ENCODE measurements around the gene NPAS3. TPM values are rescaled to one million over a fixed set of nuclear protein-coding genes. Genes with fewer than 3 reads are reported as not detected.

The NPAS3 gene
- polyA plus RNA-seq, 4 donors = 1.6 to 9.6 (median 8.4) TPM

GRCh38 chr14:33009673-33010072, 71.0 kb downstream of the NPAS3 start:
- DNase-seq (ENCODE audit: low read depth in 4 of 4, low spot score in 3 of 4) = no peak

GRCh38 chr14:33010495-33010894, 71.8 kb downstream of the NPAS3 start:
- no peak for DNase-seq (ENCODE audit: low read depth in 4 of 4, low spot score in 3 of 4)

DNA sequence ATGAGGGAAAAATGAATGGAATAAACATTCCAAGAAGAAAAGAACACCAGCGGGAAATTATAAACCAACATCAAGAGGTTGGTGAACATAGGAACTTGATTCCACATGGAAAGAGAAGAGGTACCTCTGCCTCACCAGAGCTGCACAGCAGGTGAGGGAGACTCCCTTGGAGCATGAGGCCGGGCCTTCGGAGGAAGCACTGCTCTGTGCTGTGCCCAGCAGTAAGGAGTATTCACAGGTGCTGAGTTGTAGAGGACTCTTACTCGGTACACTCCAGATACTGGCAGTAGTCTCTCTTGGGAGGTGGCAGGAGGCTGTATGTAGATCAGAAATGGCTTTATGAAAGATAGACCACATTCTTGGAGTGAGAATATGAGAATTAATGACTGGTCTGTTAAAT, 76.0 kb downstream of the NPAS3 start:
- no peak for DNase-seq (ENCODE audit: low read depth in 4 of 4, low spot score in 3 of 4)

DNA sequence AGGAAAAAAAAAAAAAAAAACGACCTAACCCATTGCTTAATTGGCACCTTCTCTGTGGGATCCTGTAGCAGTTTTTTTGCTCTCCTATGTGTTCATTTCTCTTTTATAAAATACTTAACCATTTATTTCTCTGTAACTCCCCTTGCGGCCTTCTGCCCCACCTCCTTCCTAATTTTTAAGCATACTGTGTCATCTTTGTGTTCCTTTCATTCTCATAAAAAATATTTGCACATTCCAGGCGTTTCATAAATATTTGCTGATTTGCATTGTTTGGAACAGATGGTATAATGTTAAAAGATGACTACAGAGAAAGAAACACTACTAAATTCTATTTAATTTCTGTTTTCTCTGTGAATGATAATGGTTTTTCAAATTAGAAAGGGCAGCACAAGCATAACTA, 77.9 kb downstream of the NPAS3 start:
- no peak for DNase-seq (ENCODE audit: low read depth in 4 of 4, low spot score in 3 of 4)

DNA sequence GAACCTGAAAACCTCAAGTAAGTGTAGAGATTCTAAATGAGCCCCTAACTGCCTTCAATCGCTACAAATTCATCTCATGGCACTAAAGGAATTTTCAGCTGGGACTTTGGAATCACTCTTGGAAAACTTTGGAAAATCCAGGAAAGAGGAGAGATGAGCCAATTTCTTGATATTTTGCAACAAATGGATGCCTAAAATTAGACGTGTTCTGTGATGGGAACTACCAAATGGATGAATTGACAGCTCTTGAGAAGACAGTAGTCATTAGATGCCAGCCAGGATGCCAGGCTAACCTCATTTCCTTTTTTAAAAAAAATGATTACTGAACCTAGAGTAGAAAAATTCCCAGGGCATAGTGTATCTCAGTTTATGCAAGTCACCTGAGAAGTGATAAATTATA, 78.3 kb downstream of the NPAS3 start:
- DNase-seq (ENCODE audit: low read depth in 4 of 4, low spot score in 3 of 4) = no peak

GRCh38 chr14:33019346-33019745, 80.7 kb downstream of the NPAS3 start:
- no peak for DNase-seq (ENCODE audit: low read depth in 4 of 4, low spot score in 3 of 4)

GRCh38 chr14:33026850-33027430, 88.3 kb downstream of the NPAS3 start:
- no peak for DNase-seq (ENCODE audit: low read depth in 4 of 4, low spot score in 3 of 4)

GRCh38 chr14:33029511-33029910, 90.8 kb downstream of the NPAS3 start:
- no peak for DNase-seq (ENCODE audit: low read depth in 4 of 4, low spot score in 3 of 4)

DNA sequence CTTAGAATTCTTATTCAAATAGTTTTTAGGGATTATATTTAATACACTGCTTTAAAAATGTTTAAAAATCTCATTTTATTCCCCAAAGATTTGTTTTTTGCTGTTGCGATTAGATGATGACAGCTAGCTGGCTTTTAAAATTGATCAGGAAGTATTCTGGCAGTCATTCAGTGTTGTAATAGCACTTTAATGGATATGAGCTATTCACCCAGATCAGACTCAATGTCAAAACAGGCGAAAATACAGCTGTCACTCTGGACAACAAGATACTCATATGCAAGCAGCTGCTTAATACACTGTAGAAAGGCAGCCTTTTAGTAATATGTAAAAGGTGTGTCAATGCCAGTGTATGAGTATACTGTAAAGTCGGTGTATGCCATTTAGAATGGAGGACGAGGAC, 91.7 kb downstream of the NPAS3 start:
- no peak for DNase-seq (ENCODE audit: low read depth in 4 of 4, low spot score in 3 of 4)

GRCh38 chr14:33035416-33036194, 96.9 kb downstream of the NPAS3 start:
- no peak for DNase-seq (ENCODE audit: low read depth in 4 of 4, low spot score in 3 of 4)

- no peak for DNase-seq (ENCODE audit: low read depth in 4 of 4, low spot score in 3 of 4)
Observed at GRCh38 chr14:33039311-33039710, 100.6 kb downstream of the NPAS3 start.

DNA sequence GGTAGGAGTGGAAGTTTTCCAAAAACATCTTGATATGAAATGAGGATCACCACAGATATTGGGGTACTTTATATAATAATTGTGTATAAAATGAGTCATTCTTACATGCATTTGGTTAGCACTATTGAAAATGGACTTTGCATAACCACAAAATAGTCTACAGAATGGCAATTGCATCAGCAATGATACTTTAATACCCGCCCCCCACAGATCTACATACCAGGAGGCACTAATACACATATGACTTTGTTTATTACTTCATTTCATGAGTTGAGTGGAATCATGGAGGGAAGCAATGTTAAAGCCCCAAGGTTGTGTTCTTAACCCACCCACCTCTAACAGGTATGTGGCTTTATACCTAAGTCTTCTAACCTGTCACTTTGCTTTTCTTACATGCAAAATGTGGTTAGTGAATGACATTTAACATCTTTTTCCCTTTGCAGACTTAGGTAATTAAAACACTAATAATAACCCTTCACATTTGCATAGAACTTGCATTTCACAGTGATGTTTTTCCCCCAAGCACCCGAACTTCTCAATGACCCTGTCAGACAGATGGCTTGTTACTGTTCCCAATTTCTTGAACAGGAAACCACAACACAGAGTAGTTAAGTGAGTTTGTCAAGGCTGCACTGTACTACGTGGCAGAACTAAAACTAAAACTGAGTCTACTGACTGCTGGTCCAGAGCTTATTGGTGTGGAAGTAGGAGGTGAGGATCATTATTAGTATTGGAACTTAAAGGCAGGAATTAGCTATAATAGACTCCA, 101.9 kb downstream of the NPAS3 start:
- DNase-seq (ENCODE audit: low read depth in 4 of 4, low spot score in 3 of 4) = no peak

DNA sequence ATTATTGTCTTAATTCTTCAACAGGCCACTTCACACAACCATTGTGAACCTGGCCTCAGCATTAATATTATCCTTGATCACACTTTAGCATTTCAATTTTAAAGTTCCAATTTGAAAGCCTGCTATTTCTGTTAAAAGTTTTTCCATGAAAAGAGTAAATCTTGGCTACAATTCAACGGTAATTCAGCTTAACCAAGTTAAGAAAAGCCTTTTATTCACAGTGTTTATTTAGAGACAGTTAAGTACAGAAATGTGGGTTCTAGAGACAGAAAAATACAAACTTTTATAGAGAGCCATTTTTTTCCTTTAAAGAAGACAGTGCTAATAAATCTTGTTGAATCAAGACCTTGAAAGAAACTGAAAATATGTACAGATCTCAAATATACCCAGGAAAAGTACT, 103.9 kb downstream of the NPAS3 start:
- DNase-seq (ENCODE audit: low read depth in 4 of 4, low spot score in 3 of 4) = no peak

GRCh38 chr14:33045760-33046159, 107.1 kb downstream of the NPAS3 start:
- DNase-seq (ENCODE audit: low read depth in 4 of 4, low spot score in 3 of 4) = no peak

DNA sequence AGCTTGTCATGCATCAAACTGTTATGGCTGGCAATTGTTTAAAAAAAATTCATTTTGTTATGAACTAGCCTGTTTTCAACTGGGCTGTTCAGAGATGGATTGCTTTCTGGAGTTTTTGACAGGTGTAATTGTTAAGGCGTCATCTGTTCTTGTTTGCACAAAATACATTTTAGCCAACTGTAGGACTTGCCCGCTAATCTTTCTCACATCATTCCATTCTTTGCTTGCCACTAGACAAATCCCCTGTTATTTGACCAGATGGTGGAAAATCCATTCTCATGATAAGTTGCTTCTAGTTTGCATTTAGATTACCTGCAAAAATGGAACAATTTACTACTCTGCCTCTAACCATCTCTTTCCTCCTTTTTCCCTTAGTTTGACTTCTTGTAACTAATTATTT, 114.3 kb downstream of the NPAS3 start:
- no peak for DNase-seq (ENCODE audit: low read depth in 4 of 4, low spot score in 3 of 4)

DNA sequence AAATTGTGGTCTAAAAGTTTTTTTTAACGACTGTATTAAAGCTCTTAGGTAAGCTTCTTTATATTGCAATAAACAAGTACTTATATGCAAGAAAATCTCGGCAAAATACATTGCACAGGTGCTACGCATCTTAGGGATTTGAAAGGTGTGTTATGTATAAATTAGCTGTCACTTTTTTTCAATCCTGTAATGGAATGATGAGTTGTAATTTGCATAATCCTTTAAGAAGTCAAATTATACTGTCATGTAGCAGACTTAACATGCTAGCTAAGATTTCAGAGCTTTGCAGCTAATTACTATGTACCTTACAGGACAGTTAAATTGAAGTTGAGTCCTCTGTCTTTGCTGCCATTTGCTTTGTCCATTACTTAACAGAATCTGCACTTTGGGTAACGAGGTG, 117.5 kb downstream of the NPAS3 start:
- no peak for DNase-seq (ENCODE audit: low read depth in 4 of 4, low spot score in 3 of 4)

GRCh38 chr14:33057585-33057984, 118.9 kb downstream of the NPAS3 start:
- no peak for DNase-seq (ENCODE audit: low read depth in 4 of 4, low spot score in 3 of 4)

DNA sequence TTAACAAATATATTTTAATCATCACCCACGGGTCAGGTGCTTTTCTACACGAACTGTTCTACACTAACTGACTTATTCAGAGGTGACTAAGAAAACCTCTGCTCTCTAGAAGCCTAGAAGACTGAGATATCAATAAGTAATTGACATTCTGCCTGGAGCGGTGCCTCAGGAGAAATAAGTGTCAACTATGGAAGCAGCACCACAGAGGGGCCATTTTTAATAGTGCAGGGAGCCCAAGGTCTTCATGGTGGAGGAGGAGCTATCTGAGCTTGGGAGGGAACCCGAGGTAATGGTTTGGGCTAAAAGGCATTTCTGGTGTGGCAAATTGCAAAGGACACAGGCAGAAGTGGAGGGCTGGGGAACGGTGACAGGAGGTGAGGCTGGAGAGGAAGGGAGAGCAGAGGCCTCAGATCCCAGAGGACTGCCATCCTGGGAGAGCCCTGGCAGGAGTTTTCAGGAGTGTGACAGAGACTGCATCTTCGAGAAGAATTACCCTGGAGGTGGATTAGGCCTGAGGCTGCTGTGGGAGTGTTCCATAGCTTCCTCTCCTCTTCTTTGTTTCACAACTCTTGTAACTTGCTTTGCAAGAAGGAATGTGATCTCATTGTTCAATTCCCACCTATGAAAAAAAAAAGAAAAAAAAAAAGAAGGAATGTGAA, 123.1 kb downstream of the NPAS3 start:
- no peak for DNase-seq (ENCODE audit: low read depth in 4 of 4, low spot score in 3 of 4)

DNA sequence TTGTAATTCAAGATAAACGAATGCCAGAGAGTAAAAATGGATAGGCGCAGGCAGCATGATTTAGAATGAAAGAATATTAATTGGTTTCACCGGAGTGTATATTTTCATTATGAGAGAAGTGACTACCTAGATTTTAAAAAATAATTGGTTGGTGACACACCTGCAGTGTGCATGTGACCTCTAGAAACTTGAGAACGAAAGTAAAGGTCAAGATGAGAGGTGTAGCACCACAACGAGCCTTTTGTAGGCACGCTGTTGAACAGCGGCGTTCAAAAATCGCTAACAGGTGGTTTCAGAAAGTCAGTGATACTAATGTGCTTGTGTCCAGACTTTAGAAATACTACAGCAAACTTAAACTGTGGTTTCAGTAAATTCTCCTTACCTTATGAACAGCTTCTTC, 123.8 kb downstream of the NPAS3 start:
- no peak for DNase-seq (ENCODE audit: low read depth in 4 of 4, low spot score in 3 of 4)

DNA sequence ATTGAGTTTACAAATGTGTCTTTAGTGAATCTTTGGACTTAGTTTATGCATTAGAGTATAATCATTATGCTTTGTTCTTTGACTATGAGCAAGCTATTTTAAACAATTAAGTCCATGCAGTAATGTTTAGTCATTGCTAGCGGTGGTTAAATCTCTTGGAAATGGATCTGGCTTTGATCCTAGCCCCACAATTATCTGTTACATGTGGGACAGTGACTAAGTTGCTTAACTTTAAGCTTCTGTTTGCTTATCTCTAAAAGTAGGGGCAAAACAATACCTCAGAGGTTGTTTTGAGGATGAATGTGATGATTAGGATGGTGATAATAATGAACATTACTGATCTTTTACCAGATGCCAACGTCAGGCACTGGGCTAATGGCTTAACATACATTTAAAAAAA, 124.2 kb downstream of the NPAS3 start:
- no peak for DNase-seq (ENCODE audit: low read depth in 4 of 4, low spot score in 3 of 4)

DNA sequence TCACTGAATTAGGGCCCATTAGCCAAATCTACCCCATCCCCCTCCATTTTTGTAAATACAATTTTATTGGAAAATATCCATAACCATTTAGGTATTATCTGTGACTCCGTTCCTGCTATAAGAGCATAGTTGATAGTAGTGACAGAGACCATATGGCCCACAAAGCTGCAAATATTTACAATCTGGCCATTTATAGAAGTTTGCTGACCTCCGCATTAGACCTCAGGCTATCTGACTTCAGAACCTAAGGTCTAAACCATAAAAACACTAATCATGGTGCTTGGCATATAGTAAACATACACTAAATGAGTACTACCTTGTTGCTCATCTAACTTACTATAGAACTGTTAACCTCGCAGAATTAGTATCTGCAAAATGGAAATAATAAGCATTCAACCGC, 124.8 kb downstream of the NPAS3 start:
- DNase-seq (ENCODE audit: low read depth in 4 of 4, low spot score in 3 of 4) = no peak
